Rectal smooth muscle tissue (tissue), 1 donor: ENCODE measurements around the gene PDZD4.

ENCODE experiments used
- H3K27ac ChIP-seq: one replicate; pipeline ENCODE4 v1.7.0; 2013; ENCODE audit warnings: low read depth, low read length, inconsistent platforms
- H3K27me3 ChIP-seq: one replicate; pipeline ENCODE4 v1.7.0; 2013; ENCODE audit warnings: low read length; ENCODE audit not compliant: control insufficient read depth, insufficient read depth
- H3K36me3 ChIP-seq: one replicate; pipeline ENCODE4 v1.7.0; 2013; ENCODE audit warnings: low read length; ENCODE audit not compliant: control insufficient read depth, insufficient read depth
- H3K4me1 ChIP-seq: one replicate; pipeline ENCODE4 v1.7.0; 2013; ENCODE audit warnings: low read length; ENCODE audit not compliant: control insufficient read depth, insufficient read depth
- H3K4me3 ChIP-seq: one replicate; pipeline ENCODE4 v1.7.0; 2013; ENCODE audit warnings: low read length
- H3K9ac ChIP-seq: one replicate; pipeline ENCODE4 v1.7.0; 2013; ENCODE audit warnings: low read length

The PDZD4 gene

GRCh38 chrX:153807976-153808375, 22.4 kb downstream of the PDZD4 start:
- no peaks in the 10 kb centered on the region for H3K36me3 ChIP-seq
- H3K4me3 ChIP-seq = no peak overlapping the region
- no peak overlapping the region for H3K9ac ChIP-seq
- peaks cover 9% of the 10 kb centered on the region for H3K27me3 ChIP-seq
- H3K4me1 ChIP-seq = no peaks in the 10 kb centered on the region
- H3K27ac ChIP-seq = no peak overlapping the region

- Histone ChIP-seq H3K4me3 (no peak overlapping the region), H3K27me3 (peaks cover 9% of the 10 kb centered on the region), H3K36me3 (no peaks in the 10 kb centered on the region), H3K9ac (no peak overlapping the region), H3K27ac (no peak overlapping the region), H3K4me1 (no peaks in the 10 kb centered on the region)
Measured at GRCh38 chrX:153806999-153807575, 23.3 kb downstream of the PDZD4 start.

GRCh38 chrX:153805436-153805835, 24.9 kb downstream of the PDZD4 start:
- Histone ChIP-seq H3K4me1 (no peaks in the 10 kb centered on the region), H3K36me3 (no peaks in the 10 kb centered on the region), H3K4me3 (no peak overlapping the region), H3K27ac (no peak overlapping the region), H3K9ac (no peak overlapping the region), H3K27me3 (peaks cover 9% of the 10 kb centered on the region)

GRCh38 chrX:153804621-153805020, 25.7 kb downstream of the PDZD4 start:
- H3K27ac ChIP-seq = no peak overlapping the region
- no peaks in the 10 kb centered on the region for H3K36me3 ChIP-seq
- H3K9ac ChIP-seq = no peak overlapping the region
- H3K4me1 ChIP-seq = no peaks in the 10 kb centered on the region
- no peak overlapping the region for H3K4me3 ChIP-seq
- peaks cover 1% of the 10 kb centered on the region for H3K27me3 ChIP-seq

GRCh38 chrX:153804100-153804595, 26.2 kb downstream of the PDZD4 start:
- H3K4me3 ChIP-seq = no peak overlapping the region
- no peak overlapping the region for H3K27ac ChIP-seq
- no peak overlapping the region for H3K9ac ChIP-seq
- no peaks in the 10 kb centered on the region for H3K36me3 ChIP-seq
- H3K27me3 ChIP-seq = no peaks in the 10 kb centered on the region
- no peaks in the 10 kb centered on the region for H3K4me1 ChIP-seq

GRCh38 chrX:153803211-153804099, 26.9 kb downstream of the PDZD4 start:
- peaks cover 2% of the 10 kb centered on the region for H3K36me3 ChIP-seq
- no peaks in the 10 kb centered on the region for H3K27me3 ChIP-seq
- no peak overlapping the region for H3K4me3 ChIP-seq
- no peak overlapping the region for H3K27ac ChIP-seq
- H3K9ac ChIP-seq = no peak overlapping the region
- no peaks in the 10 kb centered on the region for H3K4me1 ChIP-seq

GRCh38 chrX:153802513-153803045, 27.8 kb downstream of the PDZD4 start:
- Histone ChIP-seq H3K27ac (no peak overlapping the region), H3K4me3 (no peak overlapping the region), H3K9ac (no peak overlapping the region), H3K27me3 (no peaks in the 10 kb centered on the region), H3K36me3 (peaks cover 2% of the 10 kb centered on the region), H3K4me1 (no peaks in the 10 kb centered on the region)

- Histone ChIP-seq H3K27me3 (no peaks in the 10 kb centered on the region), H3K9ac (no peak overlapping the region), H3K36me3 (peaks cover 2% of the 10 kb centered on the region), H3K4me3 (no peak overlapping the region), H3K27ac (no peak overlapping the region), H3K4me1 (no peaks in the 10 kb centered on the region)
Measured at GRCh38 chrX:153801669-153802068, 28.7 kb downstream of the PDZD4 start.

GRCh38 chrX:153800746-153801145, 29.6 kb downstream of the PDZD4 start:
- H3K36me3 ChIP-seq = peaks cover 2% of the 10 kb centered on the region
- no peaks in the 10 kb centered on the region for H3K4me1 ChIP-seq
- H3K27me3 ChIP-seq = no peaks in the 10 kb centered on the region
- H3K27ac ChIP-seq = no peak overlapping the region
- no peak overlapping the region for H3K9ac ChIP-seq
- no peak overlapping the region for H3K4me3 ChIP-seq

- no peak overlapping the region for H3K27ac ChIP-seq
- no peak overlapping the region for H3K4me3 ChIP-seq
- peaks cover 2% of the 10 kb centered on the region for H3K36me3 ChIP-seq
- H3K27me3 ChIP-seq = no peaks in the 10 kb centered on the region
- peaks cover 4% of the 10 kb centered on the region for H3K4me1 ChIP-seq
- no peak overlapping the region for H3K9ac ChIP-seq
Measured at GRCh38 chrX:153800177-153800722, 30.1 kb downstream of the PDZD4 start.

GRCh38 chrX:153799326-153799725, 31.0 kb downstream of the PDZD4 start:
- no peak overlapping the region for H3K27ac ChIP-seq
- H3K4me3 ChIP-seq = no peak overlapping the region
- no peak overlapping the region for H3K9ac ChIP-seq
- H3K27me3 ChIP-seq = no peaks in the 10 kb centered on the region
- H3K36me3 ChIP-seq = peaks cover 2% of the 10 kb centered on the region
- H3K4me1 ChIP-seq = peaks cover 5% of the 10 kb centered on the region

- no peak overlapping the region for H3K4me3 ChIP-seq
- H3K27ac ChIP-seq = no peak overlapping the region
- H3K9ac ChIP-seq = no peak overlapping the region
- H3K27me3 ChIP-seq = peaks cover 6% of the 10 kb centered on the region
- H3K4me1 ChIP-seq = peaks cover 13% of the 10 kb centered on the region
- peaks cover 2% of the 10 kb centered on the region for H3K36me3 ChIP-seq
Measured at GRCh38 chrX:153797415-153798015, 32.8 kb downstream of the PDZD4 start.
